Lower lobe of right lung (tissue), 2 donors: Measurements from ENCODE around the gene RLN3. TPM values are rescaled to one million over a fixed set of nuclear protein-coding genes. Genes with fewer than 3 reads are reported as not detected.
A peak's percentile ranks its signal among the peaks of the same experiment; 100 is the strongest.

Source experiments
- ATAC-seq, 2 donors: fragments of 200-7000 bp; cut with Tn5 transposase; one replicate each; pipeline ENCODE4 v1.9.1; 2020 to 2022; ENCODE audit warnings: mild to moderate bottlenecking in 2 of 2, moderate library complexity in 2 of 2
- DNase-seq: peaks from one replicate; pipeline ENCODE4 v3.0.0-alpha.2; 2020
- H3K27ac ChIP-seq: fragments of 200-600 bp; one replicate; pipeline ENCODE4 v1.8.0; 2022
- H3K27me3 ChIP-seq: fragments of 200-600 bp; one replicate; pipeline ENCODE4 v1.8.0; 2022; ENCODE audit warnings: low read depth
- H3K36me3 ChIP-seq: fragments of 200-600 bp; one replicate; pipeline ENCODE4 v1.8.0; 2022; ENCODE audit warnings: mild to moderate bottlenecking
- H3K4me1 ChIP-seq: fragments of 200-600 bp; one replicate; pipeline ENCODE4 v1.8.0; 2022
- H3K4me3 ChIP-seq: fragments of 200-600 bp; one replicate; pipeline ENCODE4 v1.8.0; 2022; ENCODE audit warnings: mild to moderate bottlenecking
- H3K9me3 ChIP-seq: fragments of 200-600 bp; one replicate; pipeline ENCODE4 v1.8.0; 2022
- CTCF ChIP-seq: fragments of 200-600 bp; IDR thresholded peaks from one replicate; pipeline ENCODE4 v1.8.0; 2022; ENCODE audit warnings: antibody characterized with exemption, mild to moderate bottlenecking
- intact Hi-C: fragments of 100-400 bp; cut with DNase I; formaldehyde crosslinking; loops from one replicate; pipeline ENCODE4 v1.11.0; 2022
- long read RNA-seq: library from polyadenylated mRNA; unstranded; transcript quantifications from one replicate; pipeline ENCODE4 v2.0.0, GENCODE V29; 2021
- total RNA-seq: library from RNA; stranded (reverse); fragmentation: NEBNext Ultra II Directional; extraction: Animal tissue kit (Norgen Biotek cat#: 25700); gene quantifications from one replicate; pipeline ENCODE4 v1.2.1, GENCODE V29; 2021
- donor health status: DM: no; HTN: yes; CAD: no; lungs with severe emphysema.

Gene RLN3
- not detected for total RNA-seq
- long read RNA-seq: 0 reads

- intact Hi-C loops: no loop called here
- Histone ChIP-seq H3K27me3 (no peaks in the 10 kb centered on the region), H3K4me1 (peaks cover 17% of the 10 kb centered on the region), H3K36me3 (no peaks in the 10 kb centered on the region), H3K9me3 (no peaks in the 10 kb centered on the region), H3K27ac (no peak within 1 kb of the TSS), H3K4me3 (no peak within 1 kb of the TSS)
- no peak for TF ChIP-seq CTCF
- DNase-seq (no peak), ATAC-seq (no peak)
These were observed at the start of gene RLN3 for GRCh38 chr19:14027856-14028450. RLN3 (plus strand) TSS chr19:14028148; CDS start chr19:14028205, 57 bp downstream.

GRCh38 chr19:13978351-13979243 is 49.4 kb upstream of the RLN3 start:
- peak overlapping the region; percentile 57 for H3K4me3 ChIP-seq
- H3K27me3 ChIP-seq: no peaks in the 10 kb centered on the region
- intact Hi-C loops: no loop called here
- H3K27ac ChIP-seq: peak overlapping the region; percentile 77
- DNase-seq: peak; percentile 86
- ATAC-seq: peak; percentile 86 to 87
- no peaks in the 10 kb centered on the region for H3K9me3 ChIP-seq
- H3K36me3 ChIP-seq: peaks cover 23% of the 10 kb centered on the region
- H3K4me1 ChIP-seq: peaks cover 17% of the 10 kb centered on the region
- no peak for TF ChIP-seq CTCF

GRCh38 chr19:13979244-13979615 is 48.7 kb upstream of the RLN3 start:
- H3K27me3 ChIP-seq: no peaks in the 10 kb centered on the region
- H3K4me1 ChIP-seq: peaks cover 17% of the 10 kb centered on the region
- H3K27ac ChIP-seq: peak overlapping the region; percentile 77
- H3K4me3 ChIP-seq: peak overlapping the region; percentile 57
- ATAC-seq (peak; percentile 4 to 10), DNase-seq (no peak)
- H3K36me3 ChIP-seq: peaks cover 22% of the 10 kb centered on the region
- intact Hi-C loops: no loop called here
- no peaks in the 10 kb centered on the region for H3K9me3 ChIP-seq
- no peak for TF ChIP-seq CTCF

- Histone ChIP-seq H3K4me1 (peaks cover 20% of the 10 kb centered on the region), H3K36me3 (peaks cover 22% of the 10 kb centered on the region), H3K4me3 (peak overlapping the region; percentile 57), H3K27ac (peak overlapping the region; percentile 77), H3K9me3 (no peaks in the 10 kb centered on the region), H3K27me3 (no peaks in the 10 kb centered on the region)
- no peak for DNase-seq
- intact Hi-C loops: no loop called here
- ATAC-seq: no peak
- TF ChIP-seq CTCF: no peak
These were observed 48.3 kb upstream of the RLN3 start for GRCh38 chr19:13979686-13980085.

GRCh38 chr19:13980340-13980739 is 47.6 kb upstream of the RLN3 start:
- H3K4me1 ChIP-seq: peaks cover 24% of the 10 kb centered on the region
- ATAC-seq: no peak
- H3K27ac ChIP-seq: no peak overlapping the region
- no peak for TF ChIP-seq CTCF
- H3K9me3 ChIP-seq: no peaks in the 10 kb centered on the region
- peaks cover 22% of the 10 kb centered on the region for H3K36me3 ChIP-seq
- DNase-seq: no peak
- intact Hi-C loops: no loop called here
- no peaks in the 10 kb centered on the region for H3K27me3 ChIP-seq
- no peak overlapping the region for H3K4me3 ChIP-seq
